GM21381 (cell line): ENCODE results near the gene SRGAP3.
"Not testable (repeated sequence)": the region's sequence is repeated elsewhere in the genome, so short reads cannot be mapped to it uniquely, and the experiment has no call there.

Experiments used
- ATAC-seq: cut with Tn5 transposase; IDR thresholded peaks from one replicate; pipeline ENCODE4 v1.9.1; 2021; ENCODE audit warnings: mild to moderate bottlenecking, moderate library complexity; ENCODE audit not compliant: unreplicated experiment

SRGAP3 gene

DNA sequence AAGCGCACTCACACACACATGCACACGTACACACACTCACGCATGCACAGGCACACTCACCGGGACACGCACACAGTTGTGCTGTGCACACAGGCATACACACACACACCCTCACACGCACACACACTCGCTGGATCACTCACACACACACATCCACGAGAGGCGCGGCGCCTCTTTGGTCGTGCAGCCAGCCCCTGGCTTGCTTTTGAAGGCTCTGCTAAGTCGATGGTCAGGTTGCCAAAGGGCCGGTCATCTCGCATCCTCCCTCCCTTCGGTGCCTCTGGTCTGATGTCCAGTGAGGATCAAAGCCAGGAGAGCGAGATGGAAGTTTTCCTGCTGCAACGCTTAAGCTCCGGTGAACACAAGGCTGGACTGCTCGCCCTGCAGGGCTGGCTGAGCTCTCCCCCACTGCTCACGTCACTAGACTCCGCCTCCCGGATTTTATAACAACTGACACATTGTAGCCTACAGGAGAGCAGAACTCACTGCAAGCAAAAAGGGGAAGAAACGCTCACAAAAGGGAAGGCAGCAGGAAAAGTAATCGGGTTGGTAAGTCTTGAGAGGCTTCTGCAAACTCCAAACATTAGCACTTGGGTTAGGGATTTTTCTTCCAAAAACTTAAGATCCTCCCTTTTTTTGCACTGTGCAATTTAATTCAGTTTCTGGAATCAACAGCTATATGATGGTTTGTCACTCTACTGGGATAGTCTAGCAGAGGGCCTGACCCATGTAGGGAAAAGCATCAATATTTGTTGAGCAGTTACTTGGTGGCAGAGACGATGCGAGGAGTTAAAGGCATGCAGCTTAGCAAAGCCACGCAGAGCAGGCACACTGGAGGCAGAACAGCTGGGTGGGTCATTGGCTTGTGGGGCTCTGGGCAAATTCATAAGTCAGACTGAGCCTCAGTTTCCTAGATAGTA lies at the start of gene SRGAP3:
TSS of gene SRGAP3 (minus strand) at position 374 of the 920 bp plus-strand sequence. CDS start 695 bp downstream, outside the sequence.
- peak; percentile 100 for ATAC-seq

- ATAC-seq, result no peak
Measured at GRCh38 chr3:9298236-9298635, 48.8 kb upstream of the SRGAP3 start.

DNA sequence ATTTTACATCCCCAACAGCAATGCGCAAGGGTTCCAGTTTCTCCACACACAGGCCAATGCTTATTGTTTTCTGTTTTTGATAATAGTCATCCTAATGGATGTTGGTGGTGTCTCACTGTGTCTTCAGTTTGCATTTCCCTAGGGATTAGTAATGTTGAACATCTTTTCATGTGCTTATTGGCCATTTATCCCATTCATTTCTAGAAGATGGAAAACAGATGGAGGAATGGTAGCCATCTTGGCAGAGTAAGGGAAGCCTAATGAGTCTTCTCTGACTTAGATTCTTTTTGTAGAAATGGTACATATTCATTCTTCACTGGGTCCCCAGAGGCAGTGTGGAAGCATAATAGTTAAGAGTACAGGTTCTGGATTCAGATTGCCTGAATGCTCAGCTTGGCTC lies 46.8 kb upstream of the SRGAP3 start:
- ATAC-seq, result no peak

- ATAC-seq, result no peak
Measured at GRCh38 chr3:9295007-9295406, 45.6 kb upstream of the SRGAP3 start.

DNA sequence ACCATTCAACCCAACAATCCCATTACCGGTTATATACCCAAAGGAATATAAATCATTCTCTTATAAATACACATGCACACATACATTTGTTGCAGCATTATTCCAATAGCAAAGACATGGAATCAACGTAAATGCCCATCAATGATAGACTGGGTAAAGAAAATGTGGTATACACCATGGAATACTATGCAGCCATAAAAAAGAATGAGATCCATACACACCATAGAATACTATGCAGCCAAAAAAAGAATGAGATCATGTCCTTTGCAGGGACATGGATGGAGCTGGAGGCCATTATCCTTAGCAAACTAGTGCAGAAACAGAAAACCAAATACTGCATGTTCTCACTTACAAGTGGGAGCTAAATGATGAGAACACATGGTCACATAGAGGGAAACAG lies 44.5 kb upstream of the SRGAP3 start:
- ATAC-seq, result not testable (repeated sequence)

- ATAC-seq, result no peak
Measured at GRCh38 chr3:9293076-9293475, 43.6 kb upstream of the SRGAP3 start.

- ATAC-seq, result no peak
Measured at GRCh38 chr3:9292516-9292915, 43.1 kb upstream of the SRGAP3 start.

- no peak for ATAC-seq
Measured at GRCh38 chr3:9291821-9292410, 42.5 kb upstream of the SRGAP3 start.

DNA sequence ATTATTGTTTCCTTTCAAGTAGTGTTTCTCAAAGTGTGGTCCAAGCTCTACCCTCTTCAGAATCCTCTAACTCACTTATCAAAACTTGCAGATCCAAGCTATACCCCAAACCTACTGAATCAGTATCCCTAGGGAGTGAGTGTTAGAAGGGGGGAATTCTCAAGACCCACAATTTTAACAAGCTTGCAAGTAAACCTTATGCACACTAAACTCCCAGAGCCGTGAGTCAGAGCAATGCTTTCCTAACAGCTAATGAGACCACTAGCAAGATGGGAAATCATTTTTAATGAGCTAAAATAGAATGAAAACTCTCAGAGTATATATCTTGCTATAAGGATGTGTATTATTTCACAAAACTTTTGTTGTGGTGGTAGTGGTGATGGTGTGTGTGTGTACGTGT lies 41.1 kb upstream of the SRGAP3 start:
- ATAC-seq, result no peak

GRCh38 chr3:9281533-9281932 lies 32.1 kb upstream of the SRGAP3 start:
- not testable (repeated sequence) for ATAC-seq

DNA sequence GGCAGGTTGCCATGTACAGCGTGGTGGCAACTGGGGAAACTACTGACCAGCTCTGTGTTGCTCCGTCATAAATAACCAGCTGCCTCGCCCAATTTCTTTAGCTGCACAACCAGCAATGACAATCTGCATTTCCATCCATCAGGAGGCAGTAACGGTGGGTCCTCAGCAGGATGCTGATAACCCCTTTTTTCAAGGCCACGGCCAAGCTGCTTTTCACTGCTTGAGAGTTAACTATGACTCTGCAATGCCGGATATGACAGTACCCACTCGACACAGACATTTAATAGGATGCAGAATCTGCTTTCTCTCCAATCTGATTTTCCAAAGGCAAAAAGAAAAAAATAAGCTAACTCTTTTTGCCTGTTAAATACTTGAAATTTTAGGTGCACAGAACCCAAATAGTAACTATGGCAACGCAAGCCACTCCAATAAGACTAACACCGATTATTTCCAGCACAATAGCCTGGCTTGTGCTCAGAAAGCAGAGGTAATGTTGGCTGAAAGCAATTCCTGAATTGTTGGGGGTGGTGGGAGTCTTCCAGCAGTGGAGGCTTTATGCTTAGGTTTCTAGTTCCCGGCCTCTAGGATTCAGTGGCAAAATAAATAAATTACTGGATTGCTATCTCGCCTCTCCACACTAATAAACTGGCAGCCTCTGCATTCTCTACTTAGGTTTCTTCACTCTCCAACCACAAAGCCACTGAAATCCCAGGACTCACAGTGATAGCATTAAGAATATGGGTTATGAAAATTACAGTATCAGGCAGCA lies 31.2 kb upstream of the SRGAP3 start:
- ATAC-seq, result no peak

GRCh38 chr3:9279966-9280365 lies 30.5 kb upstream of the SRGAP3 start:
- no peak for ATAC-seq

DNA sequence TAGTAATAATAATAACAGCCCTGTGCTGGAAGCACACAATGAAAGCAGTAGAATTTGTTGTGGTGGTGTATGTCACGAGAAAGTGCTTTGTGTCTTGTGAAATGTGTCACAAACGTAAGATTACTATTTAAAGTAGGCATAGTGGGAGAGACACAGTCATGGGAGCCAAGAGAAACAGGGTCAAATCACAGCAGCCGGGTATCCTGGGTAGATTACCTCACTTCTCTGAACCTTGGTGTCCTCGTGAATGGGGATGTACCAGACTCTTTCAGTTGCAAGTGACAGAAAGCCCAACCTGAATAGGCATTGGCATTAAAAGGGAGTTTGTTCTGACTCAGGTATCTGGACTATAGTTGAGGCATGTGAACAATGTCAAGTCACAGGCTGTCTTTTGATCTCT lies 29.1 kb upstream of the SRGAP3 start:
- ATAC-seq, result no peak

DNA sequence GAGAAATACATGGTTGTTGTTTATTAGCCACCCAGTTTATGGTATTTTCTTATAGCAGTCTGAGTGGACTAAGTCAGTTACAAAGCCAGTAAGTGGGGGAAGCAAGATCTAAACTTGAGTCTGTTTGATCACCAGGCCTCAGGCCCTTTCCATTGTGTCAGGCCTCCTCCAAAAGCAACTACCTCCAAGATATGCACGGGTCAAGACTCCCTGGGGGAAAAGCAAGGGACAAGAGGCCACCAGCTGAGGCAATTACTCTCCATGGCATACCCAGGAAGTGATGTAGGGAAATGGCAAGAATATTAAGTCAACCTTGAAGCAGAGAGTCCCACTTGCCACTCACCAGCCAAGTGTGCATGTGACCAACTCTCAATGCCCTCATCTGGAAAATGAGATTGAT lies 28.6 kb upstream of the SRGAP3 start:
- ATAC-seq, result no peak

DNA sequence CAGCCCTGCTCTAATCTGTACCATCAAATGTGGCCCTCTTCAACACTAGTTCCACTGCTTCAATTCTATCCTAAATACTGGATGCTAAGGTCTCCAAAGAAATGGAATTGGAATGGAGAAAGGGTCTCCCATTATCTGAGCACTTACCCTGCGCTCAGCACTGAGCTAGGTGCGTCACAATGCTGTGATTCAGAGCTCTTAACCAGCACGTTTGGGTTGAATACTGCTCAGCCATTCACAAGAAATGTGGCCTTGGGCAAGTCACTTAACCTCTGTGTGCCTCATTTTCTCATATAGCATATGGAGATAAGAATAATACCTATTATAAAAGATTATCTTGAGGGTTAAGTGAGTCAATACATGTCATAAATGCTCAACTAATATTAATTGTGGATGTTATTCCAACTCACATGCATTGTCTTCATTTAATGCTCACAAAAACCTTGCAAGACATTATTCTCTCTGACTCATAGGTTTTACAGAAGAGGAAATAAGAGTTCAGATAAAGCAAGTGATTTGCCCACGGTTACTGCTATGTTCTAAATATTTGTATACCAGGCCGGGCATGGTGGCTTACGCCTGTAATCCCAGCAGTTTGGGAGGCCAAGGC lies 27.4 kb upstream of the SRGAP3 start:
- no peak for ATAC-seq

DNA sequence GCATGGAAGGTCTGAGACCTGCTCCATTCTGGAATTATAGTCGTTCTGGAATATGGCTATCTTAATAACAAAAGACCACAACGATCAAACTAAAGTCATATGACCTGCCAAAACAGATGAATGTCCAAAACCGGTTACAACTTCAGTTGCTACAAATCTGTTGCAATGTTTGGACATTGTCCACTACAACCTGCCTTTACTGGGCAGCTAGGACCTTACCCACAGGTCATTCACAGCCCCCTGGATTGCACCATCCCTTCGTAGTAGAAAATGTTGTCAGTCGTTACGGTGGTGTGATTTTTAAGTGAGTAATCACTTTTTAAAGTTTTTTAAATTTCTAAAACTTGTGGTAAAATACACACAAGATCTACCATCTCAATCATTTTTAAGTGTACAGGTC lies 22.5 kb upstream of the SRGAP3 start:
- no peak for ATAC-seq

- ATAC-seq, result no peak
Measured at GRCh38 chr3:9270704-9271103, 21.3 kb upstream of the SRGAP3 start.

DNA sequence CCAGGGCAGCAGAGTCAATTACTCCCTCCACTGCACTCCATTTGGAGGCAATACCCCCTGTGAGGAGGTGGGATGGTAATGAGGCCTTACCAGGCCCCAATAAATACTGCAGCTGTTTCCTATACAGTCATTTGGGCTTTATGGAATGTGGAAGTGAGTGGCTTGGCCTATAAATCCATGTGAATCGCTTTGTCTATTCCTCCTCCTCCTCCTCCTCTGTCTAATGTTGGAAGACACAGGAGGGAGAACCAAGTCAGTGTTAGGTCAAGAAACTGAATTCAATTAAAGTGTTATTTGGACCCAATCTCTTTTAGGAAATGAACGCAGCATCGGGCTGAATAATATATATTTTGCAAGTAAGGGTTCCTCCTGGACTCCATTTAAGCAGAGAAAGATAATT lies 17.3 kb upstream of the SRGAP3 start:
- no peak for ATAC-seq

GRCh38 chr3:9260305-9260704 lies 10.9 kb upstream of the SRGAP3 start:
- ATAC-seq, result no peak

DNA sequence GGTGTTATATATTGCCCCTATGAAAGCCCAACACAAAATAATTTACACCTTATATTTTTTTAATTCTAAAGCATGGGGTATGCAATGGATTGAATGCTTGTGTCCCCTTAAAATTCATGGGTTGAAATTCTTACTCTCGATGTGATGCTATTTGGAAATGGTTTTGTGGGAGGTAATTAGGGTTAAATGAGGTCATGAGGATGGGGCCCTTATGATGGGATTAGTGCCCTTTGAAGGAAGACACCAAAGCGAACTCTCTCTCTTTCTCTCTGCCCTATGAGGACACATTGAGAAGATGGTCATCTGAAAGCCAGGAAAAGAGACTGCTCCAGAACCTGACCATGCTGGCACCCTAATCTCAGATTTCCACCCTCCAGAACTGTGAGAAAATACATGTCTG lies 7.6 kb upstream of the SRGAP3 start:
- ATAC-seq, result no peak

DNA sequence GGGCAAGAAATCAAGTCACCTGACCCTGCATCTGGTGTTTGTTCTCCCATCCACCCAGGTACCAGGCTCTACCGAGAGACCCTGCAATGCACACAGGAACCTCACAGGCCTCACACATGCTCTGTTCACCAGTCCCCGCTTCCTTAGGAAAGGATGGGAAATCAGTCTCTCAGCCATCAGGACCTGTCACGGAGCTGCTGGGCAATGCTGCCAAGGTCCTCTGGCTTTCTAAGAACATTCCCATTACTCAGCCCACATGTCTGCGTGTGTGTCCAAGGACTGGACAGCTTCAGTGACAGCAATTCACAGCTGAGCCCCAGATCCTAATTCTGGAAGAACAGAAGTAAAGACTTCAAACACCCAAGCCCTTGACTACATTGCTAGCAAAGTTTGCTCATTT lies 6.5 kb upstream of the SRGAP3 start:
- no peak for ATAC-seq
